Kidney epithelial cell (primary cell): ENCODE data around the gene DRD3. TPM values are rescaled to one million over a fixed set of nuclear protein-coding genes. Genes with fewer than 3 reads are reported as not detected.

ENCODE experiments used
- DNase-seq: peaks from one replicate; pipeline ENCODE4 v3.0.0-alpha.2; 2010; ENCODE audit warnings: low read depth
- H3K27me3 ChIP-seq: 2 replicates; pipeline ENCODE4 v1.6.0; 2011; ENCODE audit warnings: low read length; ENCODE audit not compliant: control insufficient read depth, insufficient read depth
- H3K36me3 ChIP-seq: 2 replicates; pipeline ENCODE4 v1.5.1; 2011; ENCODE audit warnings: low read length; ENCODE audit not compliant: control insufficient read depth, insufficient read depth
- H3K4me3 ChIP-seq: 2 replicates; pipeline ENCODE4 v1.5.1; 2011; ENCODE audit warnings: low read depth, mild to moderate bottlenecking, control low read depth, low read length
- CTCF ChIP-seq: IDR thresholded peaks from 2 replicates; pipeline ENCODE4 v1.5.1; 2011; ENCODE audit warnings: mild to moderate bottlenecking, moderate library complexity, low read length, control low read depth, inconsistent platforms; ENCODE audit not compliant: insufficient read depth, poor library complexity, severe bottlenecking
- total RNA-seq: library from RNA; depleted of rRNA; stranded (reverse); fragments of >200 nt; gene quantifications from 2 replicates; pipeline ENCODE4 v1.2.3, GENCODE V29; 2015

DRD3 gene
- total RNA-seq, 1 donor from 2014 or later, result not detected

- no peak for DNase-seq
- TF ChIP-seq CTCF, result no peak
- Histone ChIP-seq H3K27me3 (no peaks in the 10 kb centered on the region), H3K36me3 (no peaks in the 10 kb centered on the region), H3K4me3 (no peak overlapping the region)
These were observed 50.6 kb downstream of the DRD3 start for GRCh38 chr3:114128231-114128630.

- H3K36me3 ChIP-seq, result no peaks in the 10 kb centered on the region
- H3K4me3 ChIP-seq, result no peak overlapping the region
- TF ChIP-seq CTCF, result no peak
- no peaks in the 10 kb centered on the region for H3K27me3 ChIP-seq
- no peak for DNase-seq
These were observed 51.3 kb downstream of the DRD3 start for GRCh38 chr3:114127517-114127916.

- no peak for TF ChIP-seq CTCF
- no peaks in the 10 kb centered on the region for H3K27me3 ChIP-seq
- no peak overlapping the region for H3K4me3 ChIP-seq
- H3K36me3 ChIP-seq, result no peaks in the 10 kb centered on the region
- DNase-seq, result no peak
These were observed 52.4 kb downstream of the DRD3 start for GRCh38 chr3:114126461-114126860.

GRCh38 chr3:114122027-114122709 is 56.7 kb downstream of the DRD3 start:
- H3K27me3 ChIP-seq, result no peaks in the 10 kb centered on the region
- TF ChIP-seq CTCF, result no peak
- no peak for DNase-seq
- H3K36me3 ChIP-seq, result no peaks in the 10 kb centered on the region
- no peak overlapping the region for H3K4me3 ChIP-seq

GRCh38 chr3:114120211-114120610 is 58.6 kb downstream of the DRD3 start:
- Histone ChIP-seq H3K36me3 (no peaks in the 10 kb centered on the region), H3K27me3 (no peaks in the 10 kb centered on the region), H3K4me3 (no peak overlapping the region)
- no peak for TF ChIP-seq CTCF
- no peak for DNase-seq

- Histone ChIP-seq H3K4me3 (no peak overlapping the region), H3K27me3 (no peaks in the 10 kb centered on the region), H3K36me3 (no peaks in the 10 kb centered on the region)
- no peak for TF ChIP-seq CTCF
- no peak for DNase-seq
These were observed 59.1 kb downstream of the DRD3 start for GRCh38 chr3:114119776-114120175.
